Measurements from ENCODE around the gene ZBP1. TPM values are rescaled to one million over a fixed set of nuclear protein-coding genes. Genes with fewer than 3 reads are reported as not detected.

The ZBP1 gene
- total and polyA plus RNA-seq, 10 of the 15 experiments (the other 5 are each of a cell fraction or from before 2014, with no cell fraction given), result 0.93 to 10.6 (median 4.8) TPM

DNA sequence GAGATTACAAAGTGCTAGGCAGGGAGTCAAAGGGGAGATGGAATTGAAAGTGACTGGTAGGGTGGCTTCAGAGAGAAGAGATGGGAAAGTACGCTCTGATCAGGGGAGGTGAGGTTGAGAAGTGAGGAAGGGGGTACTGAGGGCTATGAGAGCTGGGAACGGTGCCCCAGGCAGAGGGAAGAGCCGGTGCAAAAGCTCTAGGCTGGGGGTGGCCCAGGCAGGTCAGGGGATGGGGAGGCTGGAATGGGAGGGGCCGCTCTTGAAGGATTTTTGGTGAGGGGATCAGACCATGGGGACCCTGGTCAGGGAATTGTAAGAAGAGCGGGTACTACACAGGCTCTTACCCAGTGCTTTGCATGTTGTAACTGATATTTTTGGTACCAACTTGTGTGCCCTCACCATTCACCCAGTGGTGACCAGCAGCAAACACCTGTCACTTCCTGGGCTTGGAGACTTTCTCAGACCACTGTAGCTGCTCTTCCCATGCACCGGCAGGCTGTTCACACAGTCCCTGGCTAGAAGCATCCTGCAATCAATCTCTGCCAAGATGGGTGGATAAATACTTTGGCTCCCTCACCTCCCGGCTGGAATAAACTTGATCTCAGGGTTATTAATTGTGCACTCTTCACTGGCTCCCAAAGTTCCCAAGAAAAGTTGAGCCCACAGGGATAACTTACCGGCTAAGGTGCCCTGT is 35.3 kb downstream of the ZBP1 start (continued):
- TF ChIP-seq ZBTB40 (IDR thresholded peaks at IDR 0.05; ENCODE audit: borderline replicate concordance), result no peak
- no peak for TF ChIP-seq MLLT1 (IDR thresholded peaks at IDR 0.05)
- no peak for TF ChIP-seq HDGF (IDR thresholded peaks at IDR 0.05)
- no peak for TF ChIP-seq RB1 (IDR thresholded peaks at IDR 0.05; ENCODE audit: borderline replicate concordance)
- TF ChIP-seq PAX8 (IDR thresholded peaks at IDR 0.05), result no peak
- no peak for TF ChIP-seq POLR2AphosphoS2 (IDR thresholded peaks at IDR 0.05; ENCODE audit: low read depth, low read length)
- TF ChIP-seq RAD21 (IDR thresholded peaks at IDR 0.05; ENCODE audit: insufficient read depth, low read depth, low read length), result no peak
- no peak for TF ChIP-seq ZNF384 (IDR thresholded peaks at IDR 0.05; ENCODE audit: borderline replicate concordance, low read depth, low read length)
- TF ChIP-seq IRF5 (IDR thresholded peaks at IDR 0.05; ENCODE audit: borderline replicate concordance), result no peak
- no peak for TF ChIP-seq ZZZ3 (IDR thresholded peaks at IDR 0.05; ENCODE audit: control insufficient read depth, insufficient read length, low read depth)
